Central memory CD8-positive, alpha-beta T cell (primary cell): Measurements from ENCODE around the gene DNAJC27.

Experiments
- ATAC-seq: fragments of 150-1000 bp; cut with Tn5 transposase; replicated peaks from 2 replicates; pipeline ENCODE4 v1.10.0; 2022; ENCODE audit warnings: mild to moderate bottlenecking, moderate FRiP score, moderate number of reproducible peaks; ENCODE audit not compliant: poor library complexity, severe bottlenecking; ENCODE audit errors: extremely low read depth
- DNase-seq, 2 donors: peaks; one replicate each; pipeline ENCODE4 v3.0.0; 2021; ENCODE audit warnings: low spot score in 2 of 2
- H3K27ac Mint-ChIP-seq: one replicate; pipeline ENCODE4 v1.8.0; 2022; ENCODE audit warnings: low read depth, mild to moderate bottlenecking, moderate library complexity, mixed read lengths
- H3K27me3 Mint-ChIP-seq: one replicate; pipeline ENCODE4 v1.8.0; 2022; ENCODE audit warnings: mixed read lengths
- H3K36me3 Mint-ChIP-seq: one replicate; pipeline ENCODE4 v1.8.0; 2022; ENCODE audit warnings: mild to moderate bottlenecking, moderate library complexity, mixed read lengths; ENCODE audit not compliant: insufficient read depth
- H3K4me1 Mint-ChIP-seq: one replicate; pipeline ENCODE4 v1.8.0; 2022; ENCODE audit warnings: mixed read lengths
- H3K4me3 Mint-ChIP-seq: one replicate; pipeline ENCODE4 v1.8.0; 2022; ENCODE audit warnings: mild to moderate bottlenecking, moderate library complexity, mixed read lengths
- H3K9me3 Mint-ChIP-seq: one replicate; pipeline ENCODE4 v1.8.0; 2022; ENCODE audit warnings: mixed read lengths

DNAJC27 gene

GRCh38 chr2:24932715-24933114 is 39.0 kb downstream of the DNAJC27 start:
- Mint-ChIP-seq H3K27ac (no peak overlapping the region), H3K27me3 (no peaks in the 10 kb centered on the region), H3K9me3 (no peaks in the 10 kb centered on the region), H3K36me3 (peaks cover 2% of the 10 kb centered on the region), H3K4me3 (no peak overlapping the region), H3K4me1 (peaks cover 7% of the 10 kb centered on the region)
- ATAC-seq (no peak), DNase-seq (no peak)

GRCh38 chr2:24930768-24931167 is 41.0 kb downstream of the DNAJC27 start:
- no peak for DNase-seq
- ATAC-seq: peak; percentile 52
- no peaks in the 10 kb centered on the region for H3K9me3 Mint-ChIP-seq
- H3K27ac Mint-ChIP-seq: peak overlapping the region; percentile 71
- no peaks in the 10 kb centered on the region for H3K27me3 Mint-ChIP-seq
- H3K4me1 Mint-ChIP-seq: peaks cover 7% of the 10 kb centered on the region
- H3K4me3 Mint-ChIP-seq: no peak overlapping the region
- H3K36me3 Mint-ChIP-seq: peaks cover 2% of the 10 kb centered on the region

GRCh38 chr2:24929230-24929629 is 42.5 kb downstream of the DNAJC27 start:
- no peaks in the 10 kb centered on the region for H3K9me3 Mint-ChIP-seq
- H3K4me1 Mint-ChIP-seq: peaks cover 7% of the 10 kb centered on the region
- ATAC-seq (no peak), DNase-seq (no peak)
- no peaks in the 10 kb centered on the region for H3K27me3 Mint-ChIP-seq
- no peak overlapping the region for H3K4me3 Mint-ChIP-seq
- no peak overlapping the region for H3K27ac Mint-ChIP-seq
- H3K36me3 Mint-ChIP-seq: peaks cover 2% of the 10 kb centered on the region

- H3K4me1 Mint-ChIP-seq: peaks cover 7% of the 10 kb centered on the region
- H3K27me3 Mint-ChIP-seq: no peaks in the 10 kb centered on the region
- peaks cover 2% of the 10 kb centered on the region for H3K36me3 Mint-ChIP-seq
- no peak overlapping the region for H3K27ac Mint-ChIP-seq
- no peak overlapping the region for H3K4me3 Mint-ChIP-seq
- no peaks in the 10 kb centered on the region for H3K9me3 Mint-ChIP-seq
- no peak for DNase-seq
- ATAC-seq: no peak
These were observed 43.7 kb downstream of the DNAJC27 start for GRCh38 chr2:24928036-24928435.

GRCh38 chr2:24926602-24927252 is 45.0 kb downstream of the DNAJC27 start:
- DNase-seq (no peak), ATAC-seq (peak; percentile 53)
- Mint-ChIP-seq H3K27me3 (no peaks in the 10 kb centered on the region), H3K36me3 (peaks cover 2% of the 10 kb centered on the region), H3K4me1 (peaks cover 7% of the 10 kb centered on the region), H3K27ac (no peak overlapping the region), H3K9me3 (no peaks in the 10 kb centered on the region), H3K4me3 (no peak overlapping the region)

GRCh38 chr2:24926220-24926601 is 45.5 kb downstream of the DNAJC27 start:
- Mint-ChIP-seq H3K27me3 (no peaks in the 10 kb centered on the region), H3K9me3 (no peaks in the 10 kb centered on the region), H3K4me3 (no peak overlapping the region), H3K27ac (no peak overlapping the region), H3K4me1 (peaks cover 8% of the 10 kb centered on the region), H3K36me3 (peaks cover 2% of the 10 kb centered on the region)
- ATAC-seq (peak; percentile 25), DNase-seq (no peak)

- H3K36me3 Mint-ChIP-seq: peaks cover 4% of the 10 kb centered on the region
- H3K27me3 Mint-ChIP-seq: no peaks in the 10 kb centered on the region
- ATAC-seq (no peak), DNase-seq (no peak)
- no peak overlapping the region for H3K4me3 Mint-ChIP-seq
- H3K9me3 Mint-ChIP-seq: no peaks in the 10 kb centered on the region
- H3K27ac Mint-ChIP-seq: no peak overlapping the region
- H3K4me1 Mint-ChIP-seq: peaks cover 9% of the 10 kb centered on the region
These were observed 45.9 kb downstream of the DNAJC27 start for GRCh38 chr2:24925815-24926214.

- ATAC-seq (no peak), DNase-seq (no peak)
- Mint-ChIP-seq H3K36me3 (peaks cover 4% of the 10 kb centered on the region), H3K4me3 (no peak overlapping the region), H3K27me3 (no peaks in the 10 kb centered on the region), H3K4me1 (peaks cover 8% of the 10 kb centered on the region), H3K27ac (no peak overlapping the region), H3K9me3 (no peaks in the 10 kb centered on the region)
These were observed 47.0 kb downstream of the DNAJC27 start for GRCh38 chr2:24924732-24925131.

GRCh38 chr2:24924266-24924665 is 47.5 kb downstream of the DNAJC27 start:
- H3K36me3 Mint-ChIP-seq: peaks cover 4% of the 10 kb centered on the region
- H3K4me3 Mint-ChIP-seq: peak overlapping the region; percentile 11
- H3K9me3 Mint-ChIP-seq: no peaks in the 10 kb centered on the region
- H3K4me1 Mint-ChIP-seq: peaks cover 11% of the 10 kb centered on the region
- H3K27ac Mint-ChIP-seq: no peak overlapping the region
- ATAC-seq (no peak), DNase-seq (no peak)
- no peaks in the 10 kb centered on the region for H3K27me3 Mint-ChIP-seq

GRCh38 chr2:24923106-24923505 is 48.6 kb downstream of the DNAJC27 start:
- H3K4me3 Mint-ChIP-seq: no peak overlapping the region
- no peak for ATAC-seq

GRCh38 chr2:24922556-24922955 is 49.2 kb downstream of the DNAJC27 start:
- H3K4me1 Mint-ChIP-seq: peaks cover 27% of the 10 kb centered on the region
- H3K36me3 Mint-ChIP-seq: peaks cover 6% of the 10 kb centered on the region
- no peaks in the 10 kb centered on the region for H3K9me3 Mint-ChIP-seq
- no peaks in the 10 kb centered on the region for H3K27me3 Mint-ChIP-seq
- H3K27ac Mint-ChIP-seq: no peak overlapping the region
- ATAC-seq (no peak), DNase-seq (no peak)
- no peak overlapping the region for H3K4me3 Mint-ChIP-seq

More at GRCh38 chr2:24923106-24923505, 48.6 kb downstream of the DNAJC27 start:
- Mint-ChIP-seq H3K27ac (no peak overlapping the region), H3K4me1 (peaks cover 22% of the 10 kb centered on the region), H3K36me3 (peaks cover 6% of the 10 kb centered on the region), H3K9me3 (no peaks in the 10 kb centered on the region), H3K27me3 (no peaks in the 10 kb centered on the region)
- DNase-seq: no peak

GRCh38 chr2:24920809-24921441 is 50.8 kb downstream of the DNAJC27 start:
- H3K27me3 Mint-ChIP-seq: no peaks in the 10 kb centered on the region
- H3K27ac Mint-ChIP-seq: peak overlapping the region; percentile 68
- H3K4me1 Mint-ChIP-seq: peaks cover 35% of the 10 kb centered on the region
- no peaks in the 10 kb centered on the region for H3K9me3 Mint-ChIP-seq
- no peak for ATAC-seq
- DNase-seq: no peak
- H3K36me3 Mint-ChIP-seq: peaks cover 6% of the 10 kb centered on the region
- H3K4me3 Mint-ChIP-seq: peak overlapping the region; percentile 72

- H3K4me3 Mint-ChIP-seq: peak within 1 kb of the TSS; percentile 78
- H3K27ac Mint-ChIP-seq: peak within 1 kb of the TSS; percentile 68
- H3K9me3 Mint-ChIP-seq: no peaks in the 10 kb centered on the region
- no peaks in the 10 kb centered on the region for H3K27me3 Mint-ChIP-seq
- DNase-seq (peak in 1 of 2 donors; percentile 45), ATAC-seq (peak; percentile 56)
- peaks cover 6% of the 10 kb centered on the region for H3K36me3 Mint-ChIP-seq
- peaks cover 35% of the 10 kb centered on the region for H3K4me1 Mint-ChIP-seq
These were observed 51.5 kb downstream of the DNAJC27 start, which contains the start of gene ADCY3 for GRCh38 chr2:24920098-24920808. Gene ADCY3 (minus strand): TSS chr2:24920237. CDS start chr2:24918987, 1,250 bp downstream.
